Endothelial cell of umbilical vein (primary cell): Measurements from ENCODE around the gene CEP72. TPM values are rescaled to one million over a fixed set of nuclear protein-coding genes. Genes with fewer than 3 reads are reported as not detected.

ENCODE experiments used
- BruUV-seq: library from RNA; stranded (reverse); fragments of 400-500 nt; replicated peaks from 2 replicates; lab custom pipeline; 2021; lab: Mats Ljungman, UMichigan
- CTCF ChIA-PET: fragments of 300-600, 350-600 bp; sonication (Branson Sonifier 250); formaldehyde crosslinking; loops from one replicate; lab custom pipeline; 2021; ENCODE audit warnings: antibody characterized with exemption, inconsistent platforms; lab: Charles Lee
- POLR2A ChIA-PET: fragments of 300-600, 350-600 bp; sonication (Branson Sonifier 250); formaldehyde crosslinking; loops from one replicate; lab custom pipeline; 2021; ENCODE audit warnings: antibody characterized with exemption, inconsistent platforms; lab: Charles Lee
- DNase-seq: peaks from one replicate; pipeline ENCODE4 v3.0.0-alpha.2; 2011; ENCODE audit warnings: low read depth, low spot score
- FAIRE-seq: peaks from 2 replicates; lab custom pipeline; 2011; peaks lifted over from hg19 to GRCh38; lab: Jason Lieb, UNC
- H2AFZ ChIP-seq: 2 replicates; pipeline ENCODE4 v1.6.0; 2012; ENCODE audit warnings: low read depth, low read length, control low read depth, inconsistent platforms
- H3K27ac ChIP-seq: 2 replicates; pipeline ENCODE4 v1.5.1; 2011; ENCODE audit warnings: low read depth, mild to moderate bottlenecking, control low read depth, low read length, moderate library complexity; ENCODE audit not compliant: insufficient read depth
- H3K27me3 ChIP-seq, 2 experiments: 2 replicates each; pipeline versions ENCODE4 v1.6.0 to v1.6.1; 2011; ENCODE audit warnings: low read length in 2 of 2, mixed read lengths in 1 of 2; ENCODE audit not compliant: control insufficient read depth in 2 of 2, insufficient read depth in 2 of 2
- H3K36me3 ChIP-seq, 2 experiments: 2 replicates in 1 of 2; 3 replicates in 1 of 2; pipeline ENCODE4 v1.5.1; 2011; ENCODE audit warnings: low read length in 2 of 2, mild to moderate bottlenecking in 1 of 2, moderate library complexity in 1 of 2; ENCODE audit not compliant: control insufficient read depth in 2 of 2, insufficient read depth in 2 of 2; ENCODE audit errors: extremely low read depth in 1 of 2
- H3K4me1 ChIP-seq: 3 replicates; pipeline ENCODE4 v1.5.1; 2011; ENCODE audit warnings: mild to moderate bottlenecking, low read length; ENCODE audit not compliant: control insufficient read depth, insufficient read depth; ENCODE audit errors: extremely low read depth
- H3K4me2 ChIP-seq: 2 replicates; pipeline ENCODE4 v1.6.1; 2011; ENCODE audit warnings: low read length, control low read depth, mixed read lengths; ENCODE audit not compliant: insufficient read depth
- H3K4me3 ChIP-seq, 3 experiments: fragments of 200-600 bp in 1 of 3; sonication (generic), shearing (Covaris generic) in 1 of 3; replicated peaks in 1 of 3; 2 replicates each; pipeline ENCODE4 v1.5.1; 2011 to 2016; ENCODE audit warnings: control low read depth in 3 of 3, low read length in 3 of 3, mild to moderate bottlenecking in 2 of 3, inconsistent platforms in 1 of 3, low read depth in 1 of 3, moderate library complexity in 1 of 3; ENCODE audit not compliant: insufficient read depth in 1 of 3
- H3K79me2 ChIP-seq: 2 replicates; pipeline ENCODE4 v1.6.0; 2012; ENCODE audit warnings: low read length, inconsistent platforms; ENCODE audit not compliant: control insufficient read depth, insufficient read depth
- H3K9ac ChIP-seq: replicated peaks from 2 replicates; pipeline ENCODE3; 2011; ENCODE audit warnings: low read length, control low read depth; ENCODE audit not compliant: insufficient read depth; ENCODE audit errors: extremely low read depth
- H3K9me1 ChIP-seq: replicated peaks from 3 replicates; pipeline ENCODE4 v1.6.0; 2011; ENCODE audit warnings: mild to moderate bottlenecking, low read length; ENCODE audit not compliant: control insufficient read depth, insufficient read depth; ENCODE audit errors: extremely low read depth
- H3K9me3 ChIP-seq: replicated peaks from 2 replicates; pipeline ENCODE4 v1.5.1; 2012; ENCODE audit warnings: low read length, inconsistent platforms; ENCODE audit not compliant: control insufficient read depth, insufficient read depth
- H4K20me1 ChIP-seq: replicated peaks from 2 replicates; pipeline ENCODE3; 2011; ENCODE audit warnings: mild to moderate bottlenecking, low read length; ENCODE audit not compliant: control insufficient read depth, insufficient read depth; ENCODE audit errors: extremely low read depth
- CTCF ChIP-seq, 2 donors: IDR thresholded peaks; 1 replicate in 1 of 2; 2 replicates in 1 of 2; pipeline ENCODE4 v1.5.1; 2011; ENCODE audit warnings: low read length in 2 of 2, mild to moderate bottlenecking in 2 of 2, moderate library complexity in 2 of 2, control low read depth in 1 of 2, inconsistent platforms in 1 of 2, low read depth in 1 of 2; ENCODE audit not compliant: insufficient read depth in 1 of 2; ENCODE audit errors: extremely low read depth in 1 of 2
- EZH2 ChIP-seq: IDR thresholded peaks from 2 replicates; pipeline ENCODE4 v1.6.1; 2012; ENCODE audit warnings: borderline replicate concordance, low read depth, mild to moderate bottlenecking, moderate library complexity, low read length, inconsistent platforms; ENCODE audit not compliant: severe bottlenecking
- FOS ChIP-seq: IDR thresholded peaks from 2 replicates; pipeline ENCODE4 v1.6.1; 2011; ENCODE audit warnings: mild to moderate bottlenecking, low read length, moderate library complexity, borderline replicate concordance; ENCODE audit not compliant: insufficient read depth
- GATA2 ChIP-seq: IDR thresholded peaks from 2 replicates; pipeline ENCODE4 v1.7.0; 2011; ENCODE audit warnings: low read depth, mild to moderate bottlenecking, moderate library complexity, mixed read lengths, low read length; ENCODE audit not compliant: insufficient read length, insufficient read depth
- JUN ChIP-seq: IDR thresholded peaks from 2 replicates; pipeline ENCODE4 v1.6.1; 2011; ENCODE audit warnings: borderline replicate concordance, low read depth; ENCODE audit not compliant: insufficient read length, insufficient read depth
- MYC ChIP-seq: IDR thresholded peaks from one replicate; pipeline ENCODE4 v1.6.1; 2011; ENCODE audit warnings: mild to moderate bottlenecking, low read depth, low read length
- POLR2A ChIP-seq: IDR thresholded peaks from 2 replicates; pipeline ENCODE4 v1.6.1; 2012; ENCODE audit warnings: low read depth, mild to moderate bottlenecking, control low read depth, low read length
- POLR2AphosphoS5 ChIP-seq: IDR thresholded peaks from 2 replicates; pipeline ENCODE4 v1.6.1; 2012; ENCODE audit warnings: low read depth, mild to moderate bottlenecking, control low read depth, low read length, moderate library complexity; ENCODE audit not compliant: insufficient read depth
- dilution Hi-C: fragments of 300-500 bp; cut with MboI; formaldehyde crosslinking; loops from one replicate; pipeline ENCODE4 v1.15.0; 2019; ENCODE audit warnings: low sequenced_read_pairs; ENCODE audit not compliant: extremely low pct_ligation_motif_present
- intact Hi-C: fragments of 100-400 bp; cut with micrococcal nuclease; formaldehyde crosslinking; loops from one replicate; pipeline ENCODE4 v1.10.0; 2022
- polyA plus RNA-seq, 4 experiments: library from polyadenylated mRNA; depleted of rRNA in 3 of 4; stranded (reverse) in 3 of 4; unstranded in 1 of 4; fragments of >200 nt; gene quantifications; 2 replicates each; pipeline versions ENCODE4 v1.2.1 to v1.2.3, GENCODE V29; 2011 to 2012; ENCODE audit warnings: missing spikeins in 1 of 4
- total RNA-seq: library from RNA; stranded (reverse); gene quantifications from 2 replicates; pipeline ENCODE4 v1.2.3, GENCODE V29; 2021
- TF ChIP-seq, protein P1 (sequence below): IDR thresholded peaks from 2 replicates; pipeline ENCODE4 v1.6.1; 2011; ENCODE audit not compliant: insufficient read depth, insufficient read length

The CEP72 gene
- total and polyA plus RNA-seq, 2 donors (not counting 3 experiments of a cell fraction or from before 2014, with no cell fraction given): 2.9 to 9.5 TPM

GRCh38 chr5:577800-578199 lies 34.3 kb upstream of the CEP72 start:
- H3K36me3 ChIP-seq: no peaks in the 10 kb centered on the region
- H4K20me1 ChIP-seq: no peaks in the 10 kb centered on the region
- TF ChIP-seq POLR2A (no peak), EZH2 (no peak), FOS (no peak), GATA2 (no peak), JUN (no peak), POLR2AphosphoS5 (no peak)
- no peaks in the 10 kb centered on the region for H3K9me3 ChIP-seq
- no peak for FAIRE-seq
- no peak overlapping the region for H3K4me3 ChIP-seq
- no peaks in the 10 kb centered on the region for H3K4me1 ChIP-seq
- dilution Hi-C loops: no loop called here
- ChIA-PET POLR2A (no interaction called here), CTCF (no interaction called here)
- H3K27ac ChIP-seq: no peak overlapping the region
- intact Hi-C loops: no loop called here
- BruUV-seq: no TSS peak
- no peak for DNase-seq
- H3K9me1 ChIP-seq: no peaks in the 10 kb centered on the region
- H3K79me2 ChIP-seq: no peaks in the 10 kb centered on the region
- no peak overlapping the region for H3K4me2 ChIP-seq
- H3K9ac ChIP-seq: no peak overlapping the region
- peaks cover 8 to 11% of the 10 kb centered on the region in 2 experiments for H3K27me3 ChIP-seq
- H2AFZ ChIP-seq: no peak overlapping the region

- intact Hi-C loops: no loop called here
- Histone ChIP-seq H3K27ac (no peak overlapping the region), H3K27me3 (peaks cover 8 to 11% of the 10 kb centered on the region in 2 experiments), H3K36me3 (no peaks in the 10 kb centered on the region), H4K20me1 (no peaks in the 10 kb centered on the region), H3K9me3 (no peaks in the 10 kb centered on the region), H3K9me1 (no peaks in the 10 kb centered on the region), H3K9ac (no peak overlapping the region), H3K4me1 (no peaks in the 10 kb centered on the region), H3K4me3 (no peak overlapping the region), H3K4me2 (no peak overlapping the region), H3K79me2 (no peaks in the 10 kb centered on the region), H2AFZ (no peak overlapping the region)
- CTCF ChIA-PET: no interaction called here
- no TSS peak for BruUV-seq
- dilution Hi-C loops: no loop called here
- POLR2A ChIA-PET: no interaction called here
- no peak for DNase-seq
- TF ChIP-seq CTCF (IDR thresholded peaks at IDR 0.05; ENCODE audit: extremely low read depth in 1 of 2, insufficient read depth in 1 of 2, low read depth in 1 of 2, low read length in 2 of 2) (no peak), FOS (no peak), JUN (no peak), MYC (no peak), POLR2AphosphoS5 (no peak), EZH2 (no peak), POLR2A (no peak), GATA2 (no peak)
- TF ChIP-seq, protein P1, sequence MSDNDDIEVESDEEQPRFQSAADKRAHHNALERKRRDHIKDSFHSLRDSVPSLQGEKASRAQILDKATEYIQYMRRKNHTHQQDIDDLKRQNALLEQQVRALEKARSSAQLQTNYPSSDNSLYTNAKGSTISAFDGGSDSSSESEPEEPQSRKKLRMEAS: no peak
- no peak for FAIRE-seq
Observed at GRCh38 chr5:579211-579610, 32.9 kb upstream of the CEP72 start.
